T follicular helper cell (primary cell): ENCODE data around the gene LMAN2.
"Not testable (repeated sequence)": the region's sequence is repeated elsewhere in the genome, so short reads cannot be mapped to it uniquely, and the experiment has no call there.

Experiments used
- DNase-seq: peaks from one replicate; pipeline ENCODE4 v3.0.0-alpha.2; 2020; ENCODE audit warnings: low read depth

The LMAN2 gene

GRCh38 chr5:177364159-177364962 lies 12.9 kb upstream of the LMAN2 start:
- DNase-seq = no peak

DNA sequence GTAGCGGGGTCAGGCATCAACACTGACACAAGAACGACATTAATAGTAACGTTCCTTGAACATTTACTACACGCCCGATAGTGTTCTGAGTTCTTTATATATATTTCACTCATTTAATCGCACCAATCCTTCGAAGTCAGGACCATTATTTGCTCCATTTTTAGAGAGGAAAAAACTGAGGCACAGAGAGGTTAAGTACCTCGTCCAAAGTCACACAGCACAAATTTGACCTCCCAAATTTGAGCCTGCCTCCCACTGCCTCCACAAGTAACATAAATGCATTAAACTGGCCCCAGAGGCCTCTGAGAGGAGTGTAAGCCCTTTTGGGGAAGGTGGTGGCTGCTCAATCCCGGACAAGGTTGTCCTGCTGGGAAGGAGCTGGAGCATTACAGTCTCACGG lies 12.1 kb upstream of the LMAN2 start:
- no peak for DNase-seq

- peak; percentile 55 for DNase-seq
Measured at GRCh38 chr5:177362610-177363507, 11.4 kb upstream of the LMAN2 start.

DNA sequence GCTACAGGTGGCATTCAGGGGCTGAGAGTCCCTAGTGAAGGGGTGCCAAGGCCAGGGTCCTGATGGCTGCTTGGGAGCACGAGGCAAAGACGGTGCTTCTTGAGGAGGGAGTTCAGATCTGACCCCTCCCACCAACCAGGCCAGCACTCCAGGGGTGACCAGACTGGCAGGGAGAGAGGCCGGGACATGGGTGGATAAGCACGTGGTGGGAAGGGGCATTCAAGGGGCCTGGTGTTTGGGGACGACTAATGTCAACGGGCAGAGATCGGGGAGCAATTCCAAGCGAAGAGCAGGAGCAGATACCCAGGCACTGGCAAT lies 10.8 kb upstream of the LMAN2 start:
- no peak for DNase-seq

DNA sequence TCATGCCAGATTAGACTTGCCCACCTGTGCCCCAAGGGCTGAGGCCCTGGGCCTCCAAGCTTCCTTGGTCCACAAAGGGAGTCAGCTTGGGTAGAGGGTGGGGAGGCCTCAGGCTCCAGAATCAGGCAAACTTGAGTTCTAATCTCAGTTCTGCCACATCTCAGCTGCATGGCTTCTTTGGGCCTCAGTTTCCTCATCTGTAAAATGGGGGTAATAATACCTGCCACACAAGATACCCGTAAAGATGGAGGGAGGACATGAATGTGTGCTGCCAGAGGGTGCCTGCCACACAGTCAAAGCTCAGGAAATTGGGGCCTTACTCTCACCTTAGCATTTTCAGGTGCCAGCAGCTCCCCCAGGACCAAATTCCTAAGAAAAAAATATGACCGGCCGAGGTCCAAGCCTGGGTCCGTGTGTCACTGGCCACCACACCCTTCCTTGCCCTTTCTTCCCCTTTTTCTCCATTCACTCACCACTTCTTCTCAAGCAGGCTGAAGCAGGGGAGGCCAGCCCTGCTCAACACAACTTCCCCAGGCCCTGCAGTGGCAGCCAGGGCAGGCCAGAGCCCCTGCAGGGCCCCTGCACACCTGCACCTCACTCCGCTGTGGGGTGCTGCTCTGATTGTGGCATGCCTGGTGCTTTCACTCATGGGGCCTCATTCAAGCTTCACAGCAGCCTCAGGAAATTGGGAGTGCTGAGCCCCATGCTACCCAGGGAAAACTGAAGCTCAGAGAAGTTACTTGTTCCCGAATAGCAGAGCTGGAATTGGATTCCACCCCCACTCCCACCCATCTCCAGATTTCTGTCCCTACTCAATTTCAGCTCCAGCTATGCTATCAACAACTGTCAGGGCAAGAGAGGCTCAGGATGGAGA lies 10.2 kb upstream of the LMAN2 start:
- DNase-seq = no peak

DNA sequence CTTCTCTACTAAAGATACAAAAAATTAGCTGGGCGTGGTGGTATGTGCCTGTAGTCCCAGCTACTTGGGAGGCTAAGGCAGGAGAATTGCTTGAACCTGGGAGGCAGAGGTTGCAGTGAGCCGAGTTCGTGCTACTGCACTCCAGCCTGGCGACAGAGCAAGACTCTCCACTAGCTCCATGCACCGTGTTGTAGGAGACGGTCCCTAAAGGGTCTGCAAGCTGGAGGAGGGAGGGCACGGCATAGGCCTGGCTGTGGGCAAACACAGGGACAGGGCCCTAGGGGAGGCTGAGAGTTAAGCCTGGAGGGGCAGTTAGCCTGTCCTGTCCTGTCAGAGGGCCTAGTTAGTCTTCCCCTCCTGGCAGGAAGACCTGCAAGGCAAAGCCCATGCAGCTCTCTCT lies 9.3 kb upstream of the LMAN2 start:
- not testable (repeated sequence) for DNase-seq

- no peak for DNase-seq
Measured at GRCh38 chr5:177359860-177360259, 8.4 kb upstream of the LMAN2 start.

GRCh38 chr5:177359451-177359851 lies 8.0 kb upstream of the LMAN2 start:
- no peak for DNase-seq

- DNase-seq = no peak
Measured at GRCh38 chr5:177358370-177358819, 6.9 kb upstream of the LMAN2 start.

DNA sequence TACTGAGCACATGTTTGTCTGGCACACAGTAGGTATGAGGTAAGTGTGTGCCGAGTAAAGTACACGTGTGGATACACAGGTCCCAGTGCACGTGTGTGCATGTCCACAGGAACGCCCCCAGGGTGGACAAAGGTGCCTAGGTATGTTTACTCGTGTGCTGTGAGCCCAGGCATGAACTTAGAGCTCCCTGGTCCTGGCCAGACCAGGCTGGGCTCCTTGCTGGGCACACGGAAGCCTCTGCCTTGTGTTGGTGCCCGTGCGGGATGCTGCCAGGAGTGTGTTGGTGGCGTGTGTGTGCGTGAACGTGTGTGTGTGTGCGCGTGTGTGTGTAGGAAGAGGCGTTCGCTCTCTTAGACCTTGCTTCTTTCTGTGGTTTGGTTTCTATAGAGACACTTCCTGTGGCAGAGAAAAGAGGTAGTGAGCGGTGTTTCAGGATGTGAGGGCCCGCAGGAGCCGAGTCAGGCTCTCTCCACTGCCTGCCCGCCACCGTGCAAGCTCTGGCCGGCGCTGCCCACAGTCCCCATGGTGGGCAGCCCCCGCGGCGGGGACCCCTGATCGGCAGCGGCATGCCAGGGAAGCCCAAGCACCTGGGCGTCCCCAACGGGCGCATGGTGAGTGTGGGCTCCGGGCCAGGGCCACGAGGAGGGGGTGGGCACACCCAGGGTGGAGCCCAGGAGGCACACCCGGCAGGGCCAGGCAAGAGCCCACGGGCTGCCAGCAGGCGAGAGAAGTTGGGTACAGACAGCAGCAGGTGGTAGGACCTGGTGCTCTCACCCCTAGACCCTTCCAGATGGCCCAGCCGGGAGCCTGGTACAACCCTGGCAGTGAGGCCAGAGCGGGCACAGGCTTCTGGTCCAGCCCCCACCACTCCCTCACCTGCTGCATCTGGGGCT lies 6.2 kb upstream of the LMAN2 start, which contains the start of gene RGS14:
RGS14 (plus strand) TSS at position 466 of the 893 bp plus-strand sequence; CDS start at position 567, 101 bp downstream.
- DNase-seq = peak; percentile 59

GRCh38 chr5:177357146-177357458 lies 5.6 kb upstream of the LMAN2 start:
- no peak for DNase-seq

- no peak for DNase-seq
Measured at GRCh38 chr5:177356746-177357145, 5.3 kb upstream of the LMAN2 start.

DNA sequence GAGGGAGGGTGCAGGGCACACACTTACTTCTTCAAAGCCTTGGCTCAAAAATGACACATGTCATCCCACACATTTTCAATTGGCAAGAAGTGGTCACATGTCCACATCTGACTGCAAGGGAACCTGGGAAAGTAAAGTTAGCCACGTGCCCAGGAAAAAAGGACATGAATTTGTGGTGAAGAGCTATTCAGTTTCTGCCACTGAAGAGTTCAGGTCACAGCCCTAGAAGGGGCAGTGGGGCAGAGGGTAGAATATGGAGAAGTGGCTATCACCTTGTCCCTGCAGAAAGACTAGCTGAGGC lies 4.3 kb upstream of the LMAN2 start:
- DNase-seq = no peak

DNA sequence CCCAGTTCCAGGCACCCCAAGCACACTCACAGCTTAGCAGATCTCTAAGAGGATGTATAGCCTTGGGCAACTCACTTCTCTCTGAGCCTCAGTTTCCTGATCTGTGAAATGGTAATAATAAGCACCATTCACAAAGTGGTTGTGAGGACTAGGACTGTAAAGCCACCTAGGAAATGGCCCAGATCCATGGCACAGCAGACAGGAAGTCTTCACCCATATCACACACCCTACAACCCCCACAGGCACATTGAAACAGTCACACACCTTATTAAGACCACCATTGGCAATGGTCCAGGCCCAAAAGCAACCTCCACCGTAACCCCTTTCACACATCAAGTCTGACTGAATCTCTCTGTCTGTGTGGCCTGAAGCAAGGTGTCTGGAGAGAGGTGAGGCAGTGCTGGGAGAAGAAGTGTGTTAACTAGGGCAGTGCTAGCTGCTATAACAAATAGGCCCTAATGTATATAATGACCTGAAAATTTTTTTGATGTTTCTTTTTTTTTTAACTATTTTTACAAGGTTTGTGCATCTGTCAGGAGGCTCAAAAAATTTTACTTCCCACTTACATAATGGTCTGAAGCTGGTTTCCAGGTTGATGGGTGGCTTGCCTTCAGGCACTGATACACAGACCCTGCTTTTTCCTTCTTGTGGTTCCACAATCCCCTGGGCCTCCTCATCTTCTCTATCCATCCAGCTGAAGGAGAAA lies 3.8 kb upstream of the LMAN2 start:
- DNase-seq = no peak

- DNase-seq = no peak
Measured at GRCh38 chr5:177354711-177355110, 3.2 kb upstream of the LMAN2 start.

- no peak for DNase-seq
Measured at GRCh38 chr5:177354256-177354655, 2.8 kb upstream of the LMAN2 start.

GRCh38 chr5:177353093-177353492 lies 1.6 kb upstream of the LMAN2 start:
- no peak for DNase-seq

GRCh38 chr5:177350776-177351391 lies 584 bp downstream of the LMAN2 start:
- DNase-seq = no peak

DNA sequence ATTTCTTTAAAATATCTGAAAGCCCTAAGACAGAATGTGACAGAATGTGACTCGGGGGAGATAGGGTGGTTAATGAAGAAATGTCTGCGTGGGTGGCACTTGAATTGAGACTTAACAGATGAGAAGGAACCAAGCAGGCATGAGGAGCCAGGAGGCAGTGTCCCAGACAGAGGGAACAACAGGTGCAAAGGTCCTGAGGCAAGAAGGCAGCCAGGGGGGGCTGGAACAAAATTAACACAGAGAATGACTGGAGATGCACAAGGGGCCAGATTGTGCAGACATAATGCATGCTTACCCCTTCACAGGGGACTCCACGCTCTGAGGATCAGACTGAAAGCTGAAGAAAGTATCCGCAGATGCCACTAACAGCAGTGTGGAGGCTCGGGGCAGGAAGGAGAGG lies 1.7 kb downstream of the LMAN2 start:
- no peak for DNase-seq

DNA sequence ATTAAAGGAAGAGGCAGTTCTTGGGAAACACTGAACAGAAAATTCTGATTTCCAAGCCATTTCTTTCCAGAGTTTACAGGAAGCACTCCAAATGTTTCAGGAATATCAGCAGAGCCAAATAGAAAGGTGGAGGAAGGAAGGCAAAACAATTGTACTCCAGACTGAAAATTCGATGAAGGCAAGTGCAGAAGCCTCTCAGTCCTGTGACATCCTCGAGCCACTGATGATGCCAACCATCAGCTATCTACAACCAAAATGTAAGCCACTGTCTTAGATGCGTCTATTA lies 2.2 kb downstream of the LMAN2 start:
- DNase-seq = no peak

GRCh38 chr5:177347699-177348098 lies 3.8 kb downstream of the LMAN2 start:
- no peak for DNase-seq
